ENCODE measurements around the gene FAM136A. TPM values are rescaled to one million over a fixed set of nuclear protein-coding genes. Genes with fewer than 3 reads are reported as not detected.

The FAM136A gene
- total RNA-seq, 1 experiment from 2014 or later: 53.4 TPM

Small RNAs within 50 kb of the gene (microRNA-seq; reads per million reads assigned to microRNA genes)
- gene MIR1285-2 (ENCODE audit: unreplicated experiment): not detected

Other genes starting within 250 kb of the FAM136A start
- gene PCBP1, start 214.6 kb downstream of the FAM136A start, total RNA-seq (2021; ENCODE audit: unreplicated experiment): 276 TPM
- gene C2orf42, start 111.0 kb downstream of the FAM136A start, total RNA-seq (2021; ENCODE audit: unreplicated experiment): 15.4 TPM
- gene TIA1, start 53.4 kb downstream of the FAM136A start, total RNA-seq (2021; ENCODE audit: unreplicated experiment): 113 TPM
- gene PCYOX1, start 43.9 kb downstream of the FAM136A start, total RNA-seq (2021; ENCODE audit: unreplicated experiment): 44.1 TPM
- 325 TPM for gene SNRPG, start 8.3 kb downstream of the FAM136A start, total RNA-seq (2021; ENCODE audit: unreplicated experiment)

Data from Panc1 (cell line).